Measurements from ENCODE around the gene IL10RA.
A peak's percentile ranks its signal among the peaks of the same experiment; 100 is the strongest.
"Not testable (repeated sequence)": the region's sequence is repeated elsewhere in the genome, so short reads cannot be mapped to it uniquely, and the experiment has no call there.

Gene IL10RA

GRCh38 chr11:117985953-117986887, at the start of gene IL10RA:
Gene IL10RA (plus strand): TSS chr11:117986394. CDS start chr11:117986468, 74 bp downstream.
- DNase-seq (ENCODE audit: low read depth in 3 of 3, low spot score in 1 of 3), result peak; percentile 48 to 78 (median 67)

- no peak for DNase-seq (ENCODE audit: low read depth in 3 of 3, low spot score in 1 of 3)
Observed at GRCh38 chr11:117936973-117937372, 49.2 kb upstream of the IL10RA start.

GRCh38 chr11:117940736-117941135, 45.5 kb upstream of the IL10RA start:
- no peak for DNase-seq (ENCODE audit: low read depth in 3 of 3, low spot score in 1 of 3)

- no peak for DNase-seq (ENCODE audit: low read depth in 3 of 3, low spot score in 1 of 3)
Observed at GRCh38 chr11:117941163-117941707, 45.0 kb upstream of the IL10RA start.

- no peak for DNase-seq (ENCODE audit: low read depth in 3 of 3, low spot score in 1 of 3)
Observed at GRCh38 chr11:117941976-117942654, 44.1 kb upstream of the IL10RA start.

- DNase-seq (ENCODE audit: low read depth in 3 of 3, low spot score in 1 of 3), result no peak
Observed at GRCh38 chr11:117944554-117944953, 41.6 kb upstream of the IL10RA start.

GRCh38 chr11:117945047-117945810, 41.0 kb upstream of the IL10RA start:
- DNase-seq (ENCODE audit: low read depth in 3 of 3, low spot score in 1 of 3), result no peak

GRCh38 chr11:117946156-117946841, 39.9 kb upstream of the IL10RA start:
- no peak for DNase-seq (ENCODE audit: low read depth in 3 of 3, low spot score in 1 of 3)

GRCh38 chr11:117946842-117947526, 39.2 kb upstream of the IL10RA start:
- DNase-seq (ENCODE audit: low read depth in 3 of 3, low spot score in 1 of 3), result peak; percentile 57 to 77 (median 67)

GRCh38 chr11:117947751-117948150, 38.4 kb upstream of the IL10RA start:
- DNase-seq (ENCODE audit: low read depth in 3 of 3, low spot score in 1 of 3), result not testable (repeated sequence)

- DNase-seq (ENCODE audit: low read depth in 3 of 3, low spot score in 1 of 3), result not testable (repeated sequence)
Observed at GRCh38 chr11:117948466-117948865, 37.7 kb upstream of the IL10RA start.

- no peak for DNase-seq (ENCODE audit: low read depth in 3 of 3, low spot score in 1 of 3)
Observed at GRCh38 chr11:117949062-117949461, 37.1 kb upstream of the IL10RA start.

- peak in 1 of 3 donors; percentile 38 for DNase-seq (ENCODE audit: low read depth in 3 of 3, low spot score in 1 of 3)
Observed at GRCh38 chr11:117950301-117950700, 35.9 kb upstream of the IL10RA start.

GRCh38 chr11:117950993-117951961, 34.9 kb upstream of the IL10RA start:
- no peak for DNase-seq (ENCODE audit: low read depth in 3 of 3, low spot score in 1 of 3)

- no peak for DNase-seq (ENCODE audit: low read depth in 3 of 3, low spot score in 1 of 3)
Observed at GRCh38 chr11:117953024-117953671, 33.0 kb upstream of the IL10RA start.

- no peak for DNase-seq (ENCODE audit: low read depth in 3 of 3, low spot score in 1 of 3)
Observed at GRCh38 chr11:117958949-117959348, 27.2 kb upstream of the IL10RA start.

- DNase-seq (ENCODE audit: low read depth in 3 of 3, low spot score in 1 of 3), result no peak
Observed at GRCh38 chr11:117959438-117960149, 26.6 kb upstream of the IL10RA start.

GRCh38 chr11:117960406-117960805, 25.8 kb upstream of the IL10RA start:
- DNase-seq (ENCODE audit: low read depth in 3 of 3, low spot score in 1 of 3), result no peak

Measured in stimulated activated CD4-positive, alpha-beta T cell treated with anti-CD3 and anti-CD28 coated beads, TNF-alpha, amount 100 ng/mL, for 1 hour (primary cell).